Measurements from ENCODE around the gene SLC39A8. TPM values are rescaled to one million over a fixed set of nuclear protein-coding genes. Genes with fewer than 3 reads are reported as not detected.

SLC39A8 gene
- total RNA-seq, 2 donors from 2014 or later = 5.1 to 12.1 TPM

DNA sequence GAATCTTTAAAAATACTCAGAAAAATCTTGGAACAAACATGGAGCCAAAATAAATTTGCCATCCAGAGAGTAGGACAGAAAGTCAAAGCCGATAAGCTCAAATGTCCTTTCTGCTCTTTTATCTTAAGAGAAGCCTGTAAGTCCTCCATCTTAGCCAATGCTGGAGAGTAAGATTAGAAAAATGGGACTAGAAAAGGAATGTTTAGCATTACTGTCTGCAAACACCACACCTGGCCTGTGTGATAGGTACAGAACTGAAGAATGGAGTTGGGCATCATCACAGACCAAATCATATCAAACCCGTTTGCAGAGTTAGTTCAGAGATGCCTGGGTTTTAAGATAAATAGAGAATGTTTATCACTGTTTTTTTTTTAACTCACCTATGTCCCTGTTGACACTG, 10.5 kb upstream of the SLC39A8 start:
- TF ChIP-seq, protein P1, sequence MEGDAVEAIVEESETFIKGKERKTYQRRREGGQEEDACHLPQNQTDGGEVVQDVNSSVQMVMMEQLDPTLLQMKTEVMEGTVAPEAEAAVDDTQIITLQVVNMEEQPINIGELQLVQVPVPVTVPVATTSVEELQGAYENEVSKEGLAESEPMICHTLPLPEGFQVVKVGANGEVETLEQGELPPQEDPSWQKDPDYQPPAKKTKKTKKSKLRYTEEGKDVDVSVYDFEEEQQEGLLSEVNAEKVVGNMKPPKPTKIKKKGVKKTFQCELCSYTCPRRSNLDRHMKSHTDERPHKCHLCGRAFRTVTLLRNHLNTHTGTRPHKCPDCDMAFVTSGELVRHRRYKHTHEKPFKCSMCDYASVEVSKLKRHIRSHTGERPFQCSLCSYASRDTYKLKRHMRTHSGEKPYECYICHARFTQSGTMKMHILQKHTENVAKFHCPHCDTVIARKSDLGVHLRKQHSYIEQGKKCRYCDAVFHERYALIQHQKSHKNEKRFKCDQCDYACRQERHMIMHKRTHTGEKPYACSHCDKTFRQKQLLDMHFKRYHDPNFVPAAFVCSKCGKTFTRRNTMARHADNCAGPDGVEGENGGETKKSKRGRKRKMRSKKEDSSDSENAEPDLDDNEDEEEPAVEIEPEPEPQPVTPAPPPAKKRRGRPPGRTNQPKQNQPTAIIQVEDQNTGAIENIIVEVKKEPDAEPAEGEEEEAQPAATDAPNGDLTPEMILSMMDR (IDR thresholded peaks at IDR 0.05) = no peak

DNA sequence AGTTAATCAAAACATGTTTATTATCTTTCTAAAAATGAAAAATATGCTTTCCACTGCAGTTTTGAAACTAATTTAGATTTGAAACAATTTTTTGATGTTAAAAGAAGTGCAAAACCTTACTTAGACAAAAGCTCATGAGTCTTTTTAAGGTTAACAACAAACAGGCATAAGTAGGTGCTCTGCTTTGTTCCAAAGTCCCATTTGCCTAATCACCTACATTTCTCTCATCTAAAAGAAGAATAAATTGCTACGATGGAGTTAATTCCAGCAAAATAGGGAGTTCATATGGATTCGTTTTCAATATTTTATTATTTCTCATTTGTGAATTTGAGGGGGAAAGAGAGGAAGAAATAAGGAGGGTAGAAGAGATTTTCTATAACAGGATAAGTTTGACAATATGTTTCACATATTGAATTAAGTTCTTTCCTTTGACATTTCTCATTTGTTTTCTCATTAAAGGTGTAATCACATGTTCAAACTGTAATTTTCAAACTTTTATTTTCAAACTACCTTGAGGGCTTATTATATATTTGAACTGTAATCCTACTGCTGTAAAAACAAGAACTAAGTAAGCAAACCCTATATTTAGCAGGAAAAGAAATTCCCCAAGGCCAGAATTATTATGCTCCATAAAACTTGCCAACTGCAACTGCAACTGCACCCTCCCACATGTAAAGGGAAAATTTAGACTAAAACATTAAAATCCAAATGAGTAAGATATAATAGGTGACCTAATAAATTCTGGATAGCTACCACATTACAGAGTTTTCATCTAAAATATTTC, 9.6 kb upstream of the SLC39A8 start:
- TF ChIP-seq, protein P1 (IDR thresholded peaks at IDR 0.05) = no peak
- Histone ChIP-seq H3K9me3 (no peaks in the 10 kb centered on the region), H3K36me3 (no peaks in the 10 kb centered on the region), H3K4me1 (ENCODE audit: control insufficient read depth in 1 of 2, low read depth in 2 of 2) (peaks cover 0 to 6% of the 10 kb centered on the region in 2 donors), H3K27ac (no peak overlapping the region), H3K4me3 (no peak overlapping the region), H3K27me3 (replicated peaks; ENCODE audit: insufficient read depth) (no peaks in the 10 kb centered on the region)
- DNase-seq (ENCODE audit: low spot score) = no peak
- no peak for ATAC-seq (ENCODE audit: insufficient number of reproducible peaks, low FRiP score, low read depth)

More for the DNA sequence above, 10.5 kb upstream of the SLC39A8 start:
- Histone ChIP-seq H3K27me3 (replicated peaks; ENCODE audit: insufficient read depth) (no peaks in the 10 kb centered on the region), H3K9me3 (no peaks in the 10 kb centered on the region), H3K4me3 (no peak overlapping the region), H3K4me1 (ENCODE audit: control insufficient read depth in 1 of 2, low read depth in 2 of 2) (peaks cover 0 to 6% of the 10 kb centered on the region in 2 donors), H3K27ac (no peak overlapping the region), H3K36me3 (no peaks in the 10 kb centered on the region)
- no peak for DNase-seq (ENCODE audit: low spot score)
- ATAC-seq (ENCODE audit: insufficient number of reproducible peaks, low FRiP score, low read depth) = no peak

DNA sequence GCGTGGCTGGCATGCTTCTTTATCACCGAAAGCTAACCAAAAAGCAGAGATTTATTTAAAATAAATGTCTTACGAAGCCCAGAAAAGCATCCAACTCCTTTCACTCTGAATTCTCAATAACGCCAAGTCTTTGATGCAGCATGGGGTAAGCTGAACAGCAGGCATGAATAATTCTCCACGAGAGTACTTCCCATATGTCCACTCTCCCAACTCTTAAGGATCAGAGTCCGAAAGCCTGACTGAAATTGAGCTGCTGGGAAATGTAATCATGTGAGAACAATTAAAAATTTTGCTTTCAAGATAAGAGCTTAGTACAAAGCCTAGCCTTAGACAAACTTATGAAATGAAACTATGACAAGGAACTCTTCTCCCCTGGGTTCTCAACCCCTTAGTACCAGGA, 7.5 kb upstream of the SLC39A8 start:
- H3K4me1 ChIP-seq (ENCODE audit: control insufficient read depth in 1 of 2, low read depth in 2 of 2) = peaks cover 0 to 6% of the 10 kb centered on the region in 2 donors
- DNase-seq (ENCODE audit: low spot score) = no peak

DNA sequence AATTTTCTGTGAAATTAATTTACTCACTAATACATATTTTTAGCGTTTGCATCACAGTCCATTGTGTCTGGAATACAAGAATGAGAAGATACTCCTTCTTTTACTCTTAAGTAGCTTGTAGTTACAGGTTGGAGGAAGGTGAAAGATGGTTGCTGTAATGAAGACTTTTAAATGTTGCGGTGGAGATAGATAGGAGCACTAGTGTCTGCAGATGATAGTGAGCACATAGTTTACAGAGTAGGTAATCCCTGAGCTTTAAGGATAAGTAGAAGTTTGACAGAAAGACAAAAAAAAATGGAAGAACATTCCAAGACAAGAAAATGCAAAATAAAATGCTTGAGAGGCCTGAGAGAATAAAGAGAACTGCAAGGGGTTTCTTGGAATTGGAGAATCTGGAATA, 5.4 kb upstream of the SLC39A8 start:
- peaks cover 0 to 12% of the 10 kb centered on the region in 2 donors for H3K4me1 ChIP-seq (ENCODE audit: control insufficient read depth in 1 of 2, low read depth in 2 of 2)
- TF ChIP-seq, protein P1 (IDR thresholded peaks at IDR 0.05) = no peak
- no peaks in the 10 kb centered on the region for H3K27me3 ChIP-seq (replicated peaks; ENCODE audit: insufficient read depth)
- no peak overlapping the region for H3K4me3 ChIP-seq
- H3K36me3 ChIP-seq = no peaks in the 10 kb centered on the region
- ATAC-seq (ENCODE audit: insufficient number of reproducible peaks, low FRiP score, low read depth) = no peak
- no peak for DNase-seq (ENCODE audit: low spot score)
- no peak overlapping the region for H3K27ac ChIP-seq
- no peaks in the 10 kb centered on the region for H3K9me3 ChIP-seq

More for the DNA sequence above, 7.5 kb upstream of the SLC39A8 start:
- no peaks in the 10 kb centered on the region for H3K27me3 ChIP-seq (replicated peaks; ENCODE audit: insufficient read depth)
- TF ChIP-seq, protein P1 (IDR thresholded peaks at IDR 0.05) = no peak
- no peak overlapping the region for H3K4me3 ChIP-seq
- no peaks in the 10 kb centered on the region for H3K9me3 ChIP-seq
- no peak overlapping the region for H3K27ac ChIP-seq
- ATAC-seq (ENCODE audit: insufficient number of reproducible peaks, low FRiP score, low read depth) = no peak
- no peaks in the 10 kb centered on the region for H3K36me3 ChIP-seq

DNA sequence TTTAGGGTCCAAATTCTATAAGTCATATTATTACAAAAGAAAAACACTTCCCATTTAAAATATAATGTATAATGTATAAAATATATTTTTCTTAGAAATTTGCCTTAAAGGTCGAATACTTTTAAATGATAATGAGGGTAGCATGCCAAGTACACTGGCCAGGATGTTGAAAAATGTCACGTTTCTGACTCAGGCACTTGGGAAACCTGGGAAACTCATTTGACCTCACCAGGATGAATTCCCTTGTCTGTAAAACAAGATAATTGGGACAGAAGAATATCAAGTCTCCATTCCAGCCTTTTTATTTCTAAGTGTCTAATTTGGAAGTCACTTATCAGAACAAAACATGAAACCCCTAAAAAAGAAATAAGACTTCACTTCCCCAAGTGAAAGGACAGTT, 3.4 kb upstream of the SLC39A8 start:
- no peak for DNase-seq (ENCODE audit: low spot score)
- Histone ChIP-seq H3K9me3 (no peaks in the 10 kb centered on the region), H3K27me3 (replicated peaks; ENCODE audit: insufficient read depth) (no peaks in the 10 kb centered on the region), H3K4me3 (no peak overlapping the region), H3K4me1 (ENCODE audit: control insufficient read depth in 1 of 2, low read depth in 2 of 2) (peaks cover 0 to 7% of the 10 kb centered on the region in 2 donors), H3K36me3 (no peaks in the 10 kb centered on the region), H3K27ac (no peak overlapping the region)
- TF ChIP-seq, protein P1 (IDR thresholded peaks at IDR 0.05) = no peak
- ATAC-seq (ENCODE audit: insufficient number of reproducible peaks, low FRiP score, low read depth) = no peak
